GM12892 (cell line): Measurements from ENCODE around the gene UPK2.
"Not testable (repeated sequence)": the region's sequence is repeated elsewhere in the genome, so short reads cannot be mapped to it uniquely, and the experiment has no call there.

ENCODE experiments used
- POLR2A ChIP-seq: IDR thresholded peaks from 2 replicates; pipeline ENCODE4 v1.6.1; 2011; ENCODE audit warnings: low read depth, low read length, control low read depth
- POLR2AphosphoS5 ChIP-seq: IDR thresholded peaks from 2 replicates; pipeline ENCODE4 v1.6.1; 2011; ENCODE audit warnings: low read depth, low read length, control low read depth

- TF ChIP-seq POLR2A, POLR2AphosphoS5: not testable (repeated sequence)
Measured at GRCh38 chr11:118953976-118954375, 2.1 kb upstream of the UPK2 start.
